B cell (primary cell): ENCODE measurements around the gene ZC3H11A.

Experiments used
- EZH2 ChIP-seq: IDR thresholded peaks from 2 replicates; pipeline ENCODE4 v1.6.1; 2012; ENCODE audit warnings: borderline replicate concordance, low read depth, mild to moderate bottlenecking, moderate library complexity, low read length; ENCODE audit not compliant: insufficient read depth, poor library complexity, severe bottlenecking
- TF ChIP-seq, protein P1 (sequence below): fragments of 200-600 bp; IDR thresholded peaks from one replicate; pipeline ENCODE4 v1.8.0; 2022; ENCODE audit warnings: antibody characterized with exemption, mild to moderate bottlenecking

DNA sequence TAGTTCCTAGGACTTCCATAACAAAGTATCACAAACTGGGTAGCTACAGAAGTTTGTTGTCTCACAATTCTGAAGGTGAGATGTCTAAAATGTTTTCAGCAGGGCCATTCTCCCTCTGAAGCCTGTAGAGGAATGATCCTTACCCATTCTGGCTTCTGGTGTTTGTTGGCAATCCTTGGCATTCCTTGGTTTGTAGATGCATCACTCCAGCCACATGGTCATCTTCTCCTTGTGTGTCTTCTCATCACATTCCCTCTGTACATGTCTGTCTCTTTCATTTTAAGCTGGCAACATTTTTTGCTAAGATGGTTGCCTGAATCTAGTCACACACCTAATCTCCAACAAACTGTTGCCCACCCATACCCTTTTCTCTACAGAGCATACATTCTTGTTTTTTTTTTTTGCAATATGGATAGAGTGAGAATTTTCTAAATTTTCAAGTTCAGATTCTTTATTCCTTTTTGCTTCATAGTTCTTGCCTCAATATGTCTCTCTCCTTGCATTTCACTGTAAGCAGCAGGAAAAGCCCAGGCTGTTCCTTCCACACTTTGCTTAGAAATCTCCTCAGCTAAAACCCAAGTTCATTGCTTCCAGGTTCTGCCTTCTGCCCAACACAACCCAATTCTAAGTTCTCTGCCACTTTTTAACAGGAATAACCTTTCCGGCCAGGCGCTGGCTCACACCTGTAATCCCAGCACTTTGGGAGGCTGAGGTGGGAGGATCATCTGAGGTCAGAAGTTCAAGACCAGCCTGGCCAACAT is 18.3 kb downstream of the ZC3H11A start:
- no peak for TF ChIP-seq EZH2
- TF ChIP-seq, protein P1, sequence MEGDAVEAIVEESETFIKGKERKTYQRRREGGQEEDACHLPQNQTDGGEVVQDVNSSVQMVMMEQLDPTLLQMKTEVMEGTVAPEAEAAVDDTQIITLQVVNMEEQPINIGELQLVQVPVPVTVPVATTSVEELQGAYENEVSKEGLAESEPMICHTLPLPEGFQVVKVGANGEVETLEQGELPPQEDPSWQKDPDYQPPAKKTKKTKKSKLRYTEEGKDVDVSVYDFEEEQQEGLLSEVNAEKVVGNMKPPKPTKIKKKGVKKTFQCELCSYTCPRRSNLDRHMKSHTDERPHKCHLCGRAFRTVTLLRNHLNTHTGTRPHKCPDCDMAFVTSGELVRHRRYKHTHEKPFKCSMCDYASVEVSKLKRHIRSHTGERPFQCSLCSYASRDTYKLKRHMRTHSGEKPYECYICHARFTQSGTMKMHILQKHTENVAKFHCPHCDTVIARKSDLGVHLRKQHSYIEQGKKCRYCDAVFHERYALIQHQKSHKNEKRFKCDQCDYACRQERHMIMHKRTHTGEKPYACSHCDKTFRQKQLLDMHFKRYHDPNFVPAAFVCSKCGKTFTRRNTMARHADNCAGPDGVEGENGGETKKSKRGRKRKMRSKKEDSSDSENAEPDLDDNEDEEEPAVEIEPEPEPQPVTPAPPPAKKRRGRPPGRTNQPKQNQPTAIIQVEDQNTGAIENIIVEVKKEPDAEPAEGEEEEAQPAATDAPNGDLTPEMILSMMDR: no peak
